Measurements from ENCODE around the gene ATP10D.

ATP10D gene

DNA sequence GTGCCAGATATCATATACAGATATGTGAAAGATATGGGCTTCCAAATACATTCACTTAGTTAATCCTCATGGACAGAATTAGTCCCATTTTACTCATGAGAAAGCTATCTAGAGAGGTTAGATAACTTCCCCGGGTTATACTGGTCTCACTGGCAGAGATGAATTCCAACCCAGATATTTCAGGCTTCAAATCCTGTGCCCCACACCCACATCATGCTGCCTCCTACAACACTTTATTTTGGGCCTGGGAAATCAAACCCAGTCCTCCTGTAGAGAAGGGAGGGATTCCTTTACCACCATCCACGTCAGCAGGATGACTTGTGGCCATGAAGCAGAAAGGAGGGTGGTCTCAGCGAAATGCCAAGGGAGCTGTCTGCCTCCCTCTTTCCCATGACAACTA, 113.8 kb downstream of the ATP10D start:
- DNase-seq, result no peak

- DNase-seq, result no peak
Measured at GRCh38 chr4:47606482-47606881, 121.4 kb downstream of the ATP10D start.

GRCh38 chr4:47612116-47613023, 127.3 kb downstream of the ATP10D start:
- DNase-seq, result no peak

DNA sequence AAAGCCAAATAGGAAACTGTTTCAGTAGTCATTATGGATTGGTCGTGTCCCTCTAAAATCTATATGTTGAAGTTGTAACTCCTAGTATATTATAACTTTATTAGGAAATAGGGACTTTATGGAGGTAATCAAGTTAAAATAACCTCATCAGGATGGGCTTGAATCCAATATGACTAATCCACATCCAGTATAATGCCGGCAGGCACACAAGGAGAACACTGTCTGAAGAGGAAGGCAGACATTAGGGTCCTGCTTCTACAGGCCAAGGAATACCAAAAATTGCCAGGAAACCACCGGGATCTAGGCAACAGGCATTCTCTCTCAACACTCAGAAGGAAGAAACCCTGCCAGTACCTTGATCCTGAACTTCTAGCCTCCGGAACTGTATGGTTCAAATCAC, 130.3 kb downstream of the ATP10D start:
- no peak for DNase-seq

- DNase-seq, result no peak
Measured at GRCh38 chr4:47617607-47618006, 132.5 kb downstream of the ATP10D start.

DNA sequence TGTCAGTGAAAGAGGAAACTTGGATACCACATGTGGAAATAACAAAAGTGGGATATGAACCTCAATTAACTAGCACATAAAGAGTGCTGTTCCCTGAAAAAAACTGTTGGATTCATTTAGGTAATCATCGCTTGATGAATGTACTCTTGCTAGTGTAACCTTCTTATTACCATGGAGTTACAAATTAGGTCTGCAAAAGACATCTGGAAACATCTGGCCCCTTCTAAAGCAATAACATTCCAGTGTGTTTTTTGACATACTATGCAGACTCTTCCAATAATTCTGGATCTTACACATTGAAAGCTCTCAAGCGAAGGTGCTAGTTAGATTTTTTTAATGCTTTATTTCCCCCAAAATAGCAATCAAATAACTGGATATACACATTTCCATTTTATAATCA, 134.6 kb downstream of the ATP10D start:
- no peak for DNase-seq

DNA sequence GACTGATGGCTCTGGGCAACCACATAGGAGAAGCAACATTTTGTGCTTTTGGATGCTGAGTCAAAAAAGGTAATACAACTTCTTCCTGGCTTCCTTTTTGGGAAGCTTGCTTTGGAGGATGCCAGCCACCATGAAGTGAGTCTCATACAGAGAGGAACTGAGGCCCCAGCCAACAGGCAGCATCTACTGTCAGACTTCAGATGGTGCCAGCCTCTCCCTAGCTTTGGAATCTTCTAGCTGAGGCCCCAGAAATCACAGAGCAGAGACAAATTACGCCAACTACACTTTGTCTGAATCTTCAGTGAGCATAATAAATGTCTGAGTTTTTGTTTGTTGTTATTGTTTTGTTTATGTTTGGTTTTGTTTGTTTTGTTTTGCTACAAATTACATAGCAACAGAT, 136.1 kb downstream of the ATP10D start:
- no peak for DNase-seq

- no peak for DNase-seq
Measured at GRCh38 chr4:47624031-47624441, 139.0 kb downstream of the ATP10D start.

DNA sequence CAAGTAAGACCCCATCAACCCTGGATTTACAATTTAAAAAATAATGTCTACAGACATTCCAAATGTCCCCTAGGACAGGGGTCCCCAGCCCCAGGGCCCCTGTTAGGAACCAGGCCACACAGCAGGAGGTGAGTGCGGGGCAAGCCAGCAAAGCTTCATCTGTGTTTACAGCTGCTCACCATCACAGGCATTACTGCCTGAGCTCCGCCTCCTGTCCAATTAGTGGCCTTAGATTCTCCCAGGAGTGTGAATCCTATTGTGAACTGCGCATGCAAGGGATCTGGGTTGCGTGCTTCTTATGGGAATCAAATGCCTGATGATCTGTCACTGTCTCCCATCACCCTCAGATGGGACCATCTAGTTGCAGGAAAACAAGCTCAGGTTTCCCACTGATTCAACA, 146.1 kb downstream of the ATP10D start:
- no peak for DNase-seq

DNA sequence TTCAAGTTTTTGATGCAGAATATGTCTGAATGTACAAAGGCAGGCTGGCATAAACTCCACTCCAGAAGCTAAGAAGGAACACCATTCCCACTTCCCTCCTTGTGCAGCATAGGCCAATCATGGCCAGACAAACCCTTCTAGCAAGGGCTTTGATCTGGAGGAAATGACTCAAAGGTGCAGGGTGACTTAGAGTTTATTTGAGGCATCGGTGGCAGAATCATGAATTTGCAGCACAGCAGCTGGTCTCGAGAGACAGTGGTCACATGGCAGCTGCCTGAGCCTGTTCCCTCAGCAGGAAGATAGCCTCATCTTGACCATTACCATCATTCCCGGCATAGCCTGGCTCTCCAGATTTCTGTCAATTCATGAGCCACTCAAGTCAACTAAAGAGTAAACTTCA, 154.5 kb downstream of the ATP10D start:
- no peak for DNase-seq

GRCh38 chr4:47640911-47641310, 155.8 kb downstream of the ATP10D start:
- DNase-seq, result no peak

- no peak for DNase-seq
Measured at GRCh38 chr4:47641755-47642154, 156.7 kb downstream of the ATP10D start.

GRCh38 chr4:47642191-47642830, 157.2 kb downstream of the ATP10D start:
- no peak for DNase-seq
